ENCODE results near the gene ZNF516.

- TF ChIP-seq CTCF (IDR thresholded peaks at IDR 0.05) (no peak), POLR2A (IDR thresholded peaks at IDR 0.05) (no peak), EP300 (IDR thresholded peaks at IDR 0.05) (no peak)
Observed at GRCh38 chr18:76525911-76526310, 30.9 kb upstream of the ZNF516 start.

Data from sigmoid colon (tissue), 4 donors.